GM18511 (cell line): Measurements from ENCODE around the gene PHF23.
"Not testable (repeated sequence)": the region's sequence is repeated elsewhere in the genome, so short reads cannot be mapped to it uniquely, and the experiment has no call there.

ENCODE experiments used
- ATAC-seq: cut with Tn5 transposase; IDR thresholded peaks from one replicate; pipeline ENCODE4 v1.9.1; 2021; ENCODE audit warnings: mild to moderate bottlenecking, moderate library complexity; ENCODE audit not compliant: unreplicated experiment

Gene PHF23

GRCh38 chr17:7258731-7259554 is 19.7 kb upstream of the PHF23 start:
- no peak for ATAC-seq

DNA sequence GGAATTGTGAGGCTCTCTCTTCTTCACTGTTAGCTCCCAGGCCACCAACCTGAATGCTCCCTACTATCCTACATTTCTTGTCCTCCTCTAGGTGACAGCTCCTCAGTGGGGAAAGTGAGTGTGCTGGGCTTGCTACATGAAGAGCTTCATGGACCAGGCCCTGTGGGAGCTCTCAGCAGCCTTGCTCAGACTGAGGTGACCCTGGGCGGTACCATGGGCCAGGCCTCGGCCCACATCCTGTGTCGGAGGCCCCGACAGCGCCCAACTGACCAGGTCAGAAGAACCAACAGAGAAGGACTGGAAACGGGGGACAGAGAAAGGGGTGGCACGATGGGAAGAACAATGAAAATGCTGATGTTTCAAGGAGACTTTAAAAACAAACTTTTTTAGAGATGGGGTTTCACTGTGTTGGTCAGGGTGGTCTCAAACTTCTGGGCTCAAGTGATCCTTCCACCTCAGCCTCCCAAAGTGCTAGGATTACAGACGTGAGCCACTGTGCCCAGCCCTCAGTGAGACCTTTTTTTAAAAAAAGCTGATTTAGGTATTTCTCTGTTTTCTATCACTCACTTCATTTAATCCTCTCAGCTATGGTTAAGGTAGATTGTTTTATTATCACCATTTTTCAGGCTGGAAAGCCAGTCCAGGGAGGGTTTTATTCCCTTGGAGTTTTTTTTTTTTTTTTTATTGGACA is 17.7 kb upstream of the PHF23 start:
- ATAC-seq, result no peak

DNA sequence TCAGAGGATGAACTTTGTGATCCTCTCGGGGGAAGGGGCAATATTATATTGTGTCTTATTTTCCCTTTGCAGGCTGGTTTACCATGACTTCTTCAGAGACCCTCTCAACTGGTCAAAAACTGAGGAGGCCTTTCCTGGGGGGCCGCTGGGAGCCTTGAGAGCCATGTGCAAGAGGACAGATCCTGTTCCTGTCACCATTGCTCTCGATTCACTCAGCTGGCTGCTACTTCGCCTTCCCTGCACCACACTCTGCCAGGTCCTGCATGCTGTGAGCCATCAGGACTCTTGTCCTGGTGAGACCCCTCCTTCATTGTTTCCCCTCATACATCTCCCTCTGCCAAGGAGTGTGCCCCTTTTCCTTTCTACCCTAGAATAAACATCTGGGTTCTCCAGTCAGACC is 15.3 kb upstream of the PHF23 start:
- no peak for ATAC-seq

GRCh38 chr17:7253082-7253481 is 13.8 kb upstream of the PHF23 start:
- no peak for ATAC-seq

GRCh38 chr17:7252176-7253043 is 13.2 kb upstream of the PHF23 start, which contains the start of gene ELP5:
ELP5 (plus strand) TSS chr17:7252215; CDS start chr17:7252551, 336 bp downstream.
- peak; percentile 64 for ATAC-seq

DNA sequence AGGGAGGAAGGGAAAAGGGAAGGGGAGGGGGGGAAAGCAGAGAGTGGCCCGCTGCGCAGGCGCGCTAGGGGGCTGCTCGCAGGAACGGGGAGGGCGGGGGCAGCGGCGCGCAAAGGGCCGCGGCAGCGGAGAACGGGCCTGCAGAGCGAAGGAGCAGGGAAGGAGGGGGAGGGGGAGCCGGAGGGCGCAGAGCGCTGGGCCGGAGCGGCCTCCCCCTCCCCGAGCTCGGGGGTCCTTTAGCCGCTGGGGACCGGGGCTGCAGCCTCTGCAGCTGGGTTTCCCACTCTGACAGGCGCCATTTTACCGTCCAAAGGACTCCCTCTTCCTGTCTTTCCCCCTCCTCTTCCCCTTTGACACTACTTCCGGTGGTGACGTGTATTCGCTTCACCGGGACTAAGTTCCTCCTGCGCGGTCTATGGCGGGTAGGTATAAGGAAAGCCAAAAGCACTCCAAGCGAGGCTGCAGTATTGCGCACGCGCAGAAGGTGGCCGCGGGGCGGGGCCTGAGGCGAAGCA is 12.5 kb upstream of the PHF23 start, which contains the start of gene CTDNEP1:
Gene CTDNEP1, minus strand, starts transcription at position 74 of the 515 bp plus-strand sequence. CDS start 438 bp downstream, outside the sequence.
- ATAC-seq, result peak; percentile 86

DNA sequence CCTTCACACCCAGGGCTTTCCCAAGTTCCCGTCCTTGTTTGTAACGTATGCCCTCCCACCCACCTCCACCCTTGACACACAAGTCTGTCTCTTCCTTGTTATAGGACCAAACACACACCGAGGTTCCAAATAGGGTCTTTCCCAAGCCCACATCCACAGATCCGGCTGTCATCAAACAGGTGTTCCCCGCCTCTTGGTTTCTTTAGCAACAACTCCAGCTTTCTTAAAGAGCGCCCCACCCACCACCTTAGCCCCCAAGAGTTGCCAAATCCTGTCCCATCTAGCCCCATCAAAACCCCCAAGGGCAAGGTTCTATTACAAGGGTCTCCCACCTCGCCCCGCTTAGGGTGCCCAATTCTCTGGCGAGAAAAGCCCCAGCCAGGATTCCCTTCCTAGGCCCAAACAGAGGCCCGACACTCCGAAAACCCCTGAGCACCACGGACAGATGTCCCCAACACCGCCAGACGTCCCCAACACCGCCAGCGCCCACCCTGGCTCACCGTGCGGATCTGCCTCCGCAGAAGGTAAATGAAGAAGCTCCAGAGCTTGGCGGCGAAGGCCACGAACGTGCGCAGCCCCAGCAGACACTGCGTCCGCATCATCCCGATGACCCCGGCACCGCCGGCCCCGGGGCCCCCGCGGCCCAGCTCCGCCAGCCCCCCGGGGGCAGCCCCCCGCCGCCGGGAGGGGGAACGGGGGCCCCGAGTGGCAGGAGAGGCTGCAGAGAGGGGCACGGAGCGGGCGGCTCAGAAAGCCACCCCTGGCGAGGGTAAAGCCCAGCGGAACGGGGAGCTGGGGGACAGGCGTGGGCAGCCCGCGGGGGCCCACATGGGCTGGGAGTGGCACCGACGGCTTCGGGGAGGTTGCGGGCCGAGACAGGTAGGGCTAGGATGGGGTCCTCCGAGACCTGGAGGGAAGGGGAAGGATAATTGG is 11.7 kb upstream of the PHF23 start:
- ATAC-seq, result no peak

DNA sequence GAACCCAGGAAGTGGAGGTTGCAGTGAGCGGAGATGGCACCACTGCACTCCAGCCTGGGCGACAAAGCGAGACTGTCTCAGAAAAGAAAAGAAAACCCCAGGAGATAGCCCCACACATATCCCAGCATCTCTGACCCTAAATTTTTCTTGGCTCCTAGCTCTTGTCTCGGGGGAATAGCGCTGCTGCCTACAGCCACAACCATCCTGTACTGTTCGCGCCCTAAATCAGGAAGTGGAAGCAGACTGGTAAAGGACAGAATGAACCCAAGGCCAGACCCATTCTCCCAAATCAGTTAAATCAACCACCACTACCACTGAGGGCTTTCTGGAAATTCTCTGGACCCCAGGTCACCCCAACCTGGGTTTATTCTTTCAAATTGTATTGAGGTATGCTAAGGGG is 10.6 kb upstream of the PHF23 start:
- no peak for ATAC-seq

DNA sequence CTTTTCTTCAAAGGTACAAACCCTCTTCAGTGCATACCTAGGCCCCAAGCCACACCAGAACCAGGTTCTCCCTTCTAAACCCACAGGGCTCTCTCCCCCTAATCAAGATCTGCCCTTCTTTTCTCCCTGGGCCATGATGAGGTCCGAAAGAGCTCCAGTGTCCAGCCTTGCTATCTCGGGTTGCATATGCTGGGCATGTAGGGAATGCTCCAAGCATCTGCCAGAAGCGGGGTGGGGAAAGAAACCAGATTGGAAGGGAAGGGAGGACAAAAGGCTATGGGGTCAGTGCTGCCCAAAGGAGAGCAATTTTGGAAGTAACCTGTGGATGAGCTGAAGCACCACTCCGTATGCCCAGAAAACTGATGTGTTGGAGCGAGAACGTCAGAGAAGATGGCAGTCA is 10.0 kb upstream of the PHF23 start:
- no peak for ATAC-seq

DNA sequence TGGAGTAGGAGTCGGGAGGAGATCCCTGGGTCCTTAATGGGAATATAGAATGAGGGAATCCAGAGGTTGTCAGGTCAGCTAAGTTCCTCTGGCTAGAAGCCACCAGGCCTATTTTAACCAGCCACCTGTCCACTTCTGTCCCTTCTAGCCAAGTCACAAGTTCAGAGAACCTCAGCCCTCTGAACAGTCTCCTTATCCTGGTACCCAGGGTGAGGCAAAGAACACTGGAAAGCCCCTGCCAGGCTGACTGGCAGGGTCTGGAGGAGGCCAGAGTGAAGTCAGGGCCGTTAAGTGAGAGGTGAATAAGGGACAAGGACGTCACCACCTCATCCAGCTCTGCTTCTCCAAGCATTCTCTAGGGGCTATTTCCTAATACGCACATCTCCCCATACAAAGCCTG is 9.5 kb upstream of the PHF23 start:
- no peak for ATAC-seq

- no peak for ATAC-seq
Observed at GRCh38 chr17:7246779-7247178, 7.5 kb upstream of the PHF23 start.

GRCh38 chr17:7243838-7244237 is 4.6 kb upstream of the PHF23 start:
- ATAC-seq, result not testable (repeated sequence)

DNA sequence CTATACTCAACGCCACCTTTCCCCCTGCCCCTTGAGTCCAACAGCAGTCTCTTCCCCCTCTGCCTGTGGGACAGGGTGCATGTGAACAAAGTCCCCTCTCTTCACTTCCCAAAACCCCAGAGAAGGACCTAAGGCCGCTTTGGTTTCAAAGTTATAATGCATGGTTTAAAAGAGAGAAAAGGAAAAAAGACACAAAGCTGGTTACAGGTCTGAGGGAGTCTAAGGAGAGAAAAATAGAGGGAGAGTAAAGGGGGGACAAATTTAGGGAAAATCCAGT is 4.1 kb upstream of the PHF23 start:
- no peak for ATAC-seq

- ATAC-seq, result peak; percentile 43
Observed at GRCh38 chr17:7242717-7243452, 3.6 kb upstream of the PHF23 start.

DNA sequence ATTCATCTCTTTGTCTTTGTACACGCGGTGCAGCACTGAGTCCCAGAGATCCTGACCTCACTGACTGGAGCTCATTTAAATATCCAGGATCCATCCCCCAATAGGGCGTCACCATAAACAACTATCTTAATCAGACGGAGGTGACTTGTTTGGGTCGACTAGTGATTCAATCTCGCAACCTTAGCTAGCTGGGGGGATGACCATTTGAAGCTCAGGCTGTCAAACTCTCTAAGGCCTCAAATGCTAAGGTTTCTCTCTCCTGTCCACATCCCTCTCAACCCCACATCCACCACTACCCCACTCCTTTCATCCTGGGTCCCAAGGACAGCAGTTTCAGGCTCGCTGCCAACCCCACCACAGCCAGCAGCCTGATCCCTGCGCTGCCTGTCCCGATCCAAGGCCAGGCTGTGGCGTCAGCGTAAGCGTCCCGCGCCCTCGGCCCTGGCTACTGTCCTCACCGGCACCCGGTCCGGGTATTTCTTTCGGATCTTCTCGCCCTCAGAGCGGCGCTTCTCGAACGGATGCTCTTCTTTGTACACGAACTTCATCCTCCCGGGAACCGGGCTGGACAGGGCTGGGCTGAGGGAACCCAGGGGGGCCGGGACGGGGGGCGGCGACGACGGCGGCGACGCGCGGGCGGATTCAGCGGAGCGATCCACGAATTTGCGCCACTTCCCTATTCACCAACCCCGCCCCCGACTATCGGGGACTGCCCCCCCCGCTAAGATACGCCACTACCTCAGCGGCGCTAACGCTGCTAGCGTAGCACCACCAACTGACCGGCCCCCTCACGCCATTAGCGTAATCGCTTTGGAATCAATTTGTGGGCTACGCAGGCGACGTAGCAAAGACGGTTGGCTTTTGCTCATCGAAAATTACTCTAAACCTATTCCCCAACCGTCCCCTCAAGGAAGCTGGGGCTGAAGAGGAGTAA is 2.8 kb upstream of the PHF23 start, which contains the start of gene GABARAP:
Gene GABARAP, minus strand, starts transcription at position 667 of the 934 bp plus-strand sequence. Its CDS starts 119 bp downstream, at position 548.
- ATAC-seq, result peak; percentile 36

DNA sequence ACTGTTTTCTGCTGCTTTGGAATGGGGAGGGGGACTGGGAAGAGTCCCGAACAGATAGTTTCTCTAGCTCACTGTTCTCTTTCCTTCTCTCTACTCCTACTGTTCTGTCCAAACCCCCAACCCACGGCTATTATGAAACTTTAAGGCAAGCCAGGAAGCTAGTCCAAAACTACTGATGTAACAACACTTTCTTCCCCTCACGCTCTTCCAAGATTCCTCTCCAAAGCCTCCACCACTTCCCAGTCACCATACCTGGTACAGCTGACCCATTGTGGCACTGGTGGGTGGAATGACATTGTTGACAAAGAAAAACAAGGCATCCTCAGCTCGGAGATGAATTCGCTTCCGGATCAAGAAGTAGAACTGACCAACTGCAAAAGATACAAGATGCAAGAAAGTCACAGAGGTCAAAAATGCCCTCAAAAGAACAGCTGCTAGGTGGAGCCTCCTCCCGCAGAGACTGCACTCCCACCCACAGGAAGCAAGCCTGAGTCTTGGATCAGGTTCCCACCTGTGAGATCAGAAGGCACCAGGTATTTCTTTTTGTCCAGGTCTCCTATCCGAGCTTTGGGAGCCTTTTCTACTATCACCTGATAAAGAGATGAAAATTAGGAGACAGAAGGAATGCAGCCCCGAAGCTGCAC is 2.0 kb upstream of the PHF23 start:
- no peak for ATAC-seq

GRCh38 chr17:7240375-7240774 is 1.1 kb upstream of the PHF23 start:
- ATAC-seq, result no peak
